ENCODE measurements around the gene RABGAP1L. TPM values are rescaled to one million over a fixed set of nuclear protein-coding genes. Genes with fewer than 3 reads are reported as not detected.

RABGAP1L gene
- total and polyA plus RNA-seq, 2 donors (not counting 3 experiments of a cell fraction or from before 2014, with no cell fraction given), result 6.4 to 22.2 TPM

GRCh38 chr1:174217248-174217647 lies 57.9 kb downstream of the RABGAP1L start:
- Histone ChIP-seq H3K9me3 (replicated peaks; ENCODE audit: control insufficient read depth, insufficient read depth, low read length) (no peaks in the 10 kb centered on the region), H2AFZ (ENCODE audit: low read depth, low read length) (no peak overlapping the region), H3K36me3 (ENCODE audit: control insufficient read depth in 2 of 2, extremely low read depth in 1 of 2, insufficient read depth in 2 of 2, low read length in 2 of 2) (no peaks in the 10 kb centered on the region), H3K4me3 (replicated peaks in 1 of 3; ENCODE audit: insufficient read depth in 1 of 3, low read depth in 1 of 3, low read length in 3 of 3) (no peak overlapping the region), H3K4me2 (ENCODE audit: insufficient read depth, low read length) (no peak overlapping the region), H3K79me2 (ENCODE audit: control insufficient read depth, insufficient read depth, low read length) (no peaks in the 10 kb centered on the region), H4K20me1 (replicated peaks; ENCODE audit: control insufficient read depth, extremely low read depth, insufficient read depth, low read length) (no peaks in the 10 kb centered on the region), H3K9ac (replicated peaks; ENCODE audit: extremely low read depth, insufficient read depth, low read length) (no peak overlapping the region), H3K27me3 (ENCODE audit: control insufficient read depth in 2 of 2, insufficient read depth in 2 of 2, low read length in 2 of 2) (no peaks in the 10 kb centered on the region), H3K9me1 (replicated peaks; ENCODE audit: control insufficient read depth, extremely low read depth, insufficient read depth, low read length) (no peaks in the 10 kb centered on the region), H3K27ac (ENCODE audit: insufficient read depth, low read depth, low read length) (no peak overlapping the region), H3K4me1 (ENCODE audit: control insufficient read depth, extremely low read depth, insufficient read depth, low read length) (no peaks in the 10 kb centered on the region)
- no peak for FAIRE-seq
- ChIA-PET POLR2A (no interaction called here), CTCF (interaction anchor here (0.5 to 2.1 kb wide), 28 partner anchors 10 to 1475 kb away, joined by 3 to 14 read pairs (median 4); partner anchors contain the start of genes RABGAP1L and RC3H1)
- dilution Hi-C loops (cut with MboI; ENCODE audit: extremely low pct_ligation_motif_present, low sequenced_read_pairs) (no loop called here), intact Hi-C loops (cut with micrococcal nuclease) (loop anchor here (1.0 to 10.0 kb wide), 6 partner anchors 60 to 1472 kb away; partner anchors contain the start of gene RABGAP1L)
- no peak for DNase-seq (ENCODE audit: low read depth, low spot score)
- TF ChIP-seq JUN (IDR thresholded peaks at IDR 0.05; ENCODE audit: borderline replicate concordance, insufficient read depth, insufficient read length, low read depth), result no peak
- TF ChIP-seq MAX (IDR thresholded peaks at IDR 0.05; ENCODE audit: insufficient read depth, insufficient read length), result no peak
- no peak for TF ChIP-seq FOS (IDR thresholded peaks at IDR 0.05; ENCODE audit: borderline replicate concordance, insufficient read depth, low read length)
- no peak for TF ChIP-seq MYC (IDR thresholded peaks at IDR 0.05; ENCODE audit: low read depth, low read length)
- no peak for TF ChIP-seq GATA2 (IDR thresholded peaks at IDR 0.05; ENCODE audit: insufficient read depth, insufficient read length, low read depth, low read length)
- TF ChIP-seq, protein P1, sequence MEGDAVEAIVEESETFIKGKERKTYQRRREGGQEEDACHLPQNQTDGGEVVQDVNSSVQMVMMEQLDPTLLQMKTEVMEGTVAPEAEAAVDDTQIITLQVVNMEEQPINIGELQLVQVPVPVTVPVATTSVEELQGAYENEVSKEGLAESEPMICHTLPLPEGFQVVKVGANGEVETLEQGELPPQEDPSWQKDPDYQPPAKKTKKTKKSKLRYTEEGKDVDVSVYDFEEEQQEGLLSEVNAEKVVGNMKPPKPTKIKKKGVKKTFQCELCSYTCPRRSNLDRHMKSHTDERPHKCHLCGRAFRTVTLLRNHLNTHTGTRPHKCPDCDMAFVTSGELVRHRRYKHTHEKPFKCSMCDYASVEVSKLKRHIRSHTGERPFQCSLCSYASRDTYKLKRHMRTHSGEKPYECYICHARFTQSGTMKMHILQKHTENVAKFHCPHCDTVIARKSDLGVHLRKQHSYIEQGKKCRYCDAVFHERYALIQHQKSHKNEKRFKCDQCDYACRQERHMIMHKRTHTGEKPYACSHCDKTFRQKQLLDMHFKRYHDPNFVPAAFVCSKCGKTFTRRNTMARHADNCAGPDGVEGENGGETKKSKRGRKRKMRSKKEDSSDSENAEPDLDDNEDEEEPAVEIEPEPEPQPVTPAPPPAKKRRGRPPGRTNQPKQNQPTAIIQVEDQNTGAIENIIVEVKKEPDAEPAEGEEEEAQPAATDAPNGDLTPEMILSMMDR (IDR thresholded peaks at IDR 0.05; ENCODE audit: extremely low read depth in 1 of 2, insufficient read depth in 1 of 2, low read depth in 1 of 2, low read length in 2 of 2), result no peak
- TF ChIP-seq POLR2A (IDR thresholded peaks at IDR 0.05; ENCODE audit: low read depth, low read length), result no peak
- TF ChIP-seq POLR2AphosphoS5 (IDR thresholded peaks at IDR 0.05; ENCODE audit: insufficient read depth, low read depth, low read length), result no peak
- no peak for TF ChIP-seq EZH2 (IDR thresholded peaks at IDR 0.05; ENCODE audit: borderline replicate concordance, low read depth, low read length, severe bottlenecking)
- no TSS peak for BruUV-seq (replicated peaks)

Measured in endothelial cell of umbilical vein (primary cell).